NCI-H446 treated with DMSO at 0.1 percent for 48 hours (cell line): ENCODE measurements around the gene SREK1.
A peak's percentile ranks its signal among the peaks of the same experiment; 100 is the strongest.
"Not testable (repeated sequence)": the region's sequence is repeated elsewhere in the genome, so short reads cannot be mapped to it uniquely, and the experiment has no call there.

ENCODE experiments used
- DNase-seq: peaks from one replicate; lab custom pipeline; 2025; lab: John Stamatoyannopoulos, UW

SREK1 gene, protein sequence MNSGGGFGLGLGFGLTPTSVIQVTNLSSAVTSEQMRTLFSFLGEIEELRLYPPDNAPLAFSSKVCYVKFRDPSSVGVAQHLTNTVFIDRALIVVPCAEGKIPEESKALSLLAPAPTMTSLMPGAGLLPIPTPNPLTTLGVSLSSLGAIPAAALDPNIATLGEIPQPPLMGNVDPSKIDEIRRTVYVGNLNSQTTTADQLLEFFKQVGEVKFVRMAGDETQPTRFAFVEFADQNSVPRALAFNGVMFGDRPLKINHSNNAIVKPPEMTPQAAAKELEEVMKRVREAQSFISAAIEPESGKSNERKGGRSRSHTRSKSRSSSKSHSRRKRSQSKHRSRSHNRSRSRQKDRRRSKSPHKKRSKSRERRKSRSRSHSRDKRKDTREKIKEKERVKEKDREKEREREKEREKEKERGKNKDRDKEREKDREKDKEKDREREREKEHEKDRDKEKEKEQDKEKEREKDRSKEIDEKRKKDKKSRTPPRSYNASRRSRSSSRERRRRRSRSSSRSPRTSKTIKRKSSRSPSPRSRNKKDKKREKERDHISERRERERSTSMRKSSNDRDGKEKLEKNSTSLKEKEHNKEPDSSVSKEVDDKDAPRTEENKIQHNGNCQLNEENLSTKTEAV

DNA sequence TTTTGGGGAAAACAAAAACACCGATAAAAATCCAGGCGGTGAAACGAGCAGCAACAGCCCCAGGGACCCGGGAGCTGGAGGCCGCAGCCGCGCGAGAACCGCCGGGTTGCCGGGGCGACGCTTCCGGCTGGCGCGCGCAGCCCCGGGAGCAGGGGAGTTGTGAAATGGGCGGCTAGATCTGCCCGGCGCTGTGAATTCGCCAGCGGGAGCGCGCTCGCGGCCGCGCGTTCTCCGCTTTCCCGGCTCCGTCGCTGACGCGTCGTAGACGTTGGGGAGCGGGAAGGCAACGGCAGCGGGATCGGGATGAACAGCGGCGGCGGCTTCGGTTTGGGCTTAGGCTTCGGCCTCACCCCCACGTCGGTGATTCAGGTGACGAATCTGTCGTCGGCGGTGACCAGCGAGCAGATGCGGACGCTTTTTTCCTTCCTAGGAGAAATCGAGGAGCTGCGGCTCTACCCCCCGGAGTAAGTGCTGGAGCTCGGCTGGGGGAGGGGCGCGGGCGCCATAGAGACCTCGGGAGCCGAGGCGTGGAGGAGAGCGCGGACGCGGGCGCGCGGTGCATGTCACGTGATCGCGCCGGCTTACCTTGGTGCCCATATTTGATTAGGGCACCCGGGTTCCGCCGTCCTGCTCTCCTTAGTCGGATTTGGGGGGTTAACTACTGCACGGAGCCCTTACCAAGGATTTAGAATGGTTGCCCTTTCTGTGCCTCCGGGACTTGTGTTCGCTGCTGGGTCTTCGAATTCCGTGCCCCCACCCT lies at the start of gene SREK1:
Gene SREK1 (plus strand): TSS at position 227 of the 760 bp plus-strand sequence. CDS start 77 bp downstream, at position 304.
- DNase-seq: peak; percentile 86

DNA sequence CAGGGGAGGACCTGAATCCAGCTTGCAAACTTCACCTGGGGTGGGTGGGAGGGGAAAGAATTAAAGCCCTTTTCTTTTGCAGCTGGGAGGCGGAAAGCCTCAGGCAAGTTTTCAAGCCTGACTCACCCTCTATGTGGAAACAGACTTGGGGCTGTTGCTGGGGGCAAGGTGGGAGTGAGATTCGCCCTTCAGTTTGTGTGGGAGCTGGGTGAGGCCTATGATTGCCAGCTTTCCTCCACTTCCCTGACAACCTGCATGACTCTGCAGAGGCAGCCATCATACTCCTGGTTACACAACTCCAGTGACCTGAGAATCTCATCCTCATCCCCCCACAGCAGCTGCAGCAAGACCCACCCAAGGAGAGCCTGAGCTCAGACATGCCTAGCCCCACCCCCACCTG lies 43.2 kb upstream of the SREK1 start:
- no peak for DNase-seq

DNA sequence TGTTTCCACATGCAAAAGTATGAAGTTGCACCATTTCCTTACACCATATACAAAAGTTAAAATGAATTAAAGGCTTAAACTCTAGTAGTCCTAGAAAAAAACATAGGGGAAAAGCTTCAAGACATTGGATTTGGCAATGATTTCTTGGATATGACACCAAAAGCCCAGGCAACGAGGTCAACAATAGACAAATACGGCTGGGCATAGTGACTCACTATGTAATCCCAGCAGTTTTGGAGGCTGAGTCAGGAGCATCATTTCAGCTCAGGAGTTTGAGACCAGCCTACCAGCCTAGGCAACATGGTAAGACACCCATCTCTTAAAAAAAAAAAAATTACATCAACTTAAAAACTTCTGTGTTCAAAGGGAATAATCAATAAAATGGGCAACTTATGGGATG lies 30.9 kb upstream of the SREK1 start:
- peak; percentile 11 for DNase-seq

DNA sequence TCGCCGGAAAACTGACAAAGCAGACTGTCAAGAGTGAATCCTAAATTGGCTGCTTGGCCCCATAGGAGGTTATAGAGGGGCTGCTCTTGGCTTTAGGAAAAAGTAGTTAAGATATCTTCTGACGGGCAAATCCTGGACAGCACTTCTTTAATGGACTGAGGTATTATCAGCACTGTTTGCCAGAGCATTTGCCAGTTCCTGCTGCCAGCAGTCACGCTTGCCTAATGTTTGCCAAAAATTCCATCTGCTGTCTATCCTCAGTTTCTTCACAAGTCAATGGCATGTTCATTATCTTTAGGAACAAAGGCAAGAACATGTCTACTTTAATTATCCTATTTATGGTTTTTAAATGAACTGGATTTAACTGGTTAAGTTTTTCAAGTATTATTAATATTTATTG lies 25.8 kb upstream of the SREK1 start:
- DNase-seq: peak; percentile 79

DNA sequence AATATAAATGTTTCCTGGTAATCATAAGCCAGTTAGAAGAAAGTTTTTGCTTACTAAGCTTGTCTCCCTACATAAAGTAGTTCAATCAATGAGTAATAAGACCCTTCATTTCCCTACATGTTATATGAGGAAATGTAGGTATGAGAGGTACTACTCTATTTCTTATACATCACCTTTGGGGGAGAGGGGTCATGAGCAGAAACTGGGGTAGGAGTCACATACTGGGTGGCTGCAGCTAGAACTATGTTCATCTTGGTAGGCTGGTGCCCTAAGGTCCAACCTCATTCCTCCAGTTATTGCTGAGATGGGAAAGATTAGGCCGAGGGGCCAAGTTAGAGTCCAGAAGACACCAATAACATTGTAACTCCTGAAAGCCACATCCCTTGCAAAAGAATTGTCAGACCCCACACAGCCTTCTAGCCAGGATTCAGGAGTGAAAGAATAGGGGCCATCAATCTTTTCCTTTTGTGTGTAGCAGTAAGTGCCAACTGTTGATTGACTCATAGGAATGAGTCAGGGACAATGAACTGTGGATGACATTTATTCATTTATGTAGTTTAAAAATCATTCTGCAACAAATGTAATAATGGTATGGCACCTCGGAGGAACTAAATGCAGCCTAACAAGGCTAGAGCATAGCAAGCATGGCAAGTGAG lies 21.6 kb upstream of the SREK1 start:
- no peak for DNase-seq

DNA sequence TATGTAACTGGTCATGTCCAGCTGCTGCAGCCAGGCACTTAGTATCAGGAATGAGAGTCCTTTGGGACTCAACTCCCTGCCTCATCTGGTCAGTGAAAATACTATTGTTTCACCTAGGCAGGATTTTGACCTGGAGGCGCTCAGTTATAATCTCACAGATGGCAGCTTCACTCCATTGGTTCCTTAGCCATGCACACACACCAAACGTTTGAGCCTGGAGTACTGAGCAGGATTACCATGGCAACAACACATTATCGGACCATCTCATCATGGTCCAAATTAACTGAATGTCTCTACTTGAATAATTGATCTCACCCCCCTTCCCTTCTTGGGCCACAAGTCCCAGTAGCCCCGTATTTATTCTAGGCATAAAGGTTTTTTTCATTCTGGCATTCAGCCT lies 15.0 kb upstream of the SREK1 start:
- no peak for DNase-seq

DNA sequence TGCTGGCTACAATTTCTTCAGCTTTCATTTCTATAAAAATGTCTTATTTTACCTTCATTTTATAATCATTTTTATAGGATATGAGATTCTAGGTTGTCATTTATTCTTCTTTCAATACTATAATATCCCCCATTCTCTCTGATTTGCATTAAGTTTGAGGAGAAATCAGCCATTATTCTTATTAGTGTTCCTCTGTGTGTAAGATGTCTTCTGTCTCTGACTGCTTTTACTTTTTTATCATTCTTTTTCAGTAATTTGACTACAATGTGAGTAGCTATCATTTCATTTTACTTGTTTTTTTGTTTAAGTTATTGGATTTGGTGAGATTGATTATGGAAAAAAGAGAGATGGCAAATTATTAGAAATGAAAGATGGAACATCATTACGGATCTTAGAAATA lies 13.6 kb upstream of the SREK1 start:
- DNase-seq: no peak

DNA sequence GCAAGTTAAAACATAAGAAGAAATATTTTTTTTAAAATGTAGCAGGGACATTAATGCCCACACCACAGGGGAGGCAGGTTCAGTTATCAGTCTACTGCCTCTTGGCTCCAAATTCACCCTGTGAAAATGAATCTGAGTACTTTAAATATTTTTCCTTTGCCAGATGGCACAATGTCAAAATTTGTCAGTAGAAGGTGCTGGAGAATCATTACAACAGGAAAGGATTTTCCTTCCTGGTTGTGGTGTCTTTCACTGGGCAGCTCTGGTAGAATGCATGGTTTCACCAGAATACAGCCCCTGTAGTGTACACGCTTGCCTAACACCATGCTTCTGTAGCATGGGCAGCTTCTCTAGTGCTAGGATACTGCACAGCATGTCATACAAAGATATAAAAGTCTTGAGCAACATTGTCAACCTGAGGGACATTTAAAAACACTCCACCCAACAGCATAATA lies 9.7 kb upstream of the SREK1 start:
- no peak for DNase-seq

DNA sequence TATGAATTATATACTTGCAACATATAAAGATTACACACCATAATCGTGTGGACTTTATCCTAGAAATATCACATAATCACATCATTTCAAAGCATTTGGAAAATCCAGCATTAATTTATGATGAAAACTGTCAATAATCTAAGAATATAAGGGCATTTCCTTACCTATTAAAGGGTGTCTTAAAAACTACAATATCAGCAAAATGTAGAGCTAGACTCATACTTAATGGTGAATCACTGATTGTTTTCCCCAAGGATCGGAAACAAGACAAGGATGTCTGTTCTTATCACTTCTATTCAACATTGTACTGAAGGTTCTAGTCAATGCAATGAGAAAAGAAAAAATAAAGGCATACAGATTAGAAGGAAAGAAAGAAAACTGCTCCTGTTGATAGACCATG lies 8.0 kb upstream of the SREK1 start:
- no peak for DNase-seq

DNA sequence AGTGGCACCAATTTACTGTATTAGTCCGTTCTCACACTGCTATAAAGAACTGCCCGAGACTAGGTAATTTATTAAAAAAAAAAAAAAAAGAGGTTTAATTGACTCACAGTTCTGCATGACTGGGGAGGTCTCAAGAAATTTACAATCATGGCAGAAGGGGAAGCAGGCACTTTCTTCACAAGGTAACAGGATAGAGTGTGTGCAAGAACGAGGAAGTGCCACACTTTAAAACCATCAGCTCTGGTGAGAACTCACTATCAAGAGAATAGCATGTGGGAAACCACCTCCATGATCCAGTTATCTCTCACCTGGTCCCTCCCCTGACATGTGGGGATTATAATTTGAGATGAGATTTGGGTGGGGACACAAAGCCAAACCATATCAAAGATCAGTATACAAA lies 7.2 kb upstream of the SREK1 start:
- not testable (repeated sequence) for DNase-seq

DNA sequence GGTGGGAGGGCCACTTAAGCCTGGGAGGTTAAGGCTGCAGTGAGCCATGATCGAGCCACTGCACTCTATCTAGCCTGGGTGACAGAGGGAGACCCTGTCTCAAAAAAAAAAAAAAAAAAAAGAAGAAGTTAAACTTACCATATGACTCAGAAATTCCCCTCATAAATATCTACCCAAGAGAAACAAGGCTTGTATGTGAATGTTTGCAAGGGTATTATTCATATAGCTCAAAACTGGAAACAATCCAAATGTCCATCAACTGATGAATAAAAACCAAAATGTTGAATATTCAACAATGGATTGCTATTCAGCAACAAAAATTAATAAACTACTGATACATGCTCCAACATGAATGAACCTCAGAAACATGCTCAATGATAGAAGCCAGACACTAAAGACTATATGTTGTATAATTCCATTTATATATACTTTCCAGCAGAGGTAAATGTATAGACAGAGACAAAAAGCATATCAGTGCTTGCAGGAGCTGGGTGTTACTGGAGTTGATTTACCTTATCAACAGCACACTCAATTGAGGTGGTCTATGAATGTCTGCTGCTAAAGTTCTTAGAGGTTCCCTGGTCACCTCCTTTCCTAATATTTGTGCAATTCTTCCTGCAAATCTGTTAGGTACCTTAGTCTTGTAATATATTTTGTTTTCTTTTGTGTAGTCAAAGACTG lies 5.3 kb upstream of the SREK1 start:
- DNase-seq: no peak

DNA sequence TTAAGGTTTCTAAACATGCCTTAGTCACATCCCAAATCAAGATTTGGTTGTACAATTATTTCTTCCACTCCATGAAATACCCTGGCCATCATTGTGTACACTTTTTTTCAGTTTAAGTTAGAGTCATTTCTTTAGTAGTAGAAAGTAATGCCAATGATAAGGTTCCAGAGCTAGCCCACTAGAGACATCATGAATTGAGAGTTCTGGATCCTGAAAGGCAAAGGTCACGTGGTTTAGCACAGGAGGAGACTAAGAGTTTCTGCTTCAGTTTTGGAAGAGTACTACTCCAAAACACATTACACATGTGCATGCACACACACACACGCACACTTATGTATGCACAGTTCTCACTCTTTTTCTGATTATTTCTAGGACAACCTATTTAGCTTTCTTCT lies 4.8 kb upstream of the SREK1 start:
- no peak for DNase-seq

DNA sequence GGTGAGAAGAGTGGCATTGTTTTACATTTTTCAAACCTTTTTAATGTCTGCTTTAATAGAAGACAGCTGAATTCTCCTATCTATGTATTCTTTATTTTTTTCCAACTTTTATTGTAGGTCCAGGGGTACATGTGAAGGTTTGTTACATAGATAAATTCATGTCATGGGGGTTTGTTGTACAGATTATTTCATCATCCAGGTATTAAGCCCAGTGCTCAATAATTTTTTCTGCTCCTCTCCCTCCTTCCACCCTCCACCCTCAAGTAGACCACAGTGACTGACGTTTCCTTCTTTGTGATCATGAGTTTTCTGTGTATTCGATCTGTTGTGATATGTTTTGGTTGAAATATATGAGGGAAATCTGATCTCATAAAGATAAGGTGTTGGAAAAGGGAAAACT lies 1.7 kb upstream of the SREK1 start:
- DNase-seq: no peak

DNA sequence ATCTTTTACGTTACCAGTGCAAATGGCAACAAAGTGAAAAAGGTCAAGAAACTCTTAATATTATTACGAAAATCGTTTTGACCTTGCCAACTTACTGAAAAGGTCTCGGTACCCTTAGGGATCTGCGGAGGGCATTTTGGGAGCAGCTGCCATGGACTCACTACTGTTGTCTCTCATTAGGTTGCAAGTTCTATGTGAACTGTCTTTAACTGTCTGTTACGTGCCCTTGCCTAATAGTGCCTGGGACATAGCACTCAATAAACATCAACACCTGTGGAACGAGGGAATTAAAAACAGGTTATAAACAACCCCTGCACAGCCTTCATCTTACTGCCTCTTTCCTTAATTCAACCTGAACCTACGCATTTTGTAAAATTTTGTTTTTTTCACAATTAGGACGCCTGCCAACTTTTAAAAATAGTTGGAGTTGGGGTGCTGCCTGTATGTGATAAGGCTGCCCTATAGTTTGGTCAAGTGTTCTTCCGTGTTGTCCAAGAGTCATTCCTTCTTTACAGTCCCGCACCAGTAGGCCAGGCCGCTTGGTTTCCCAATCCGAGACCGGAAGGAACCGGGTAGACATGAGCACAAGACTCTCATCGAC lies 527 bp upstream of the SREK1 start:
- no peak for DNase-seq

DNA sequence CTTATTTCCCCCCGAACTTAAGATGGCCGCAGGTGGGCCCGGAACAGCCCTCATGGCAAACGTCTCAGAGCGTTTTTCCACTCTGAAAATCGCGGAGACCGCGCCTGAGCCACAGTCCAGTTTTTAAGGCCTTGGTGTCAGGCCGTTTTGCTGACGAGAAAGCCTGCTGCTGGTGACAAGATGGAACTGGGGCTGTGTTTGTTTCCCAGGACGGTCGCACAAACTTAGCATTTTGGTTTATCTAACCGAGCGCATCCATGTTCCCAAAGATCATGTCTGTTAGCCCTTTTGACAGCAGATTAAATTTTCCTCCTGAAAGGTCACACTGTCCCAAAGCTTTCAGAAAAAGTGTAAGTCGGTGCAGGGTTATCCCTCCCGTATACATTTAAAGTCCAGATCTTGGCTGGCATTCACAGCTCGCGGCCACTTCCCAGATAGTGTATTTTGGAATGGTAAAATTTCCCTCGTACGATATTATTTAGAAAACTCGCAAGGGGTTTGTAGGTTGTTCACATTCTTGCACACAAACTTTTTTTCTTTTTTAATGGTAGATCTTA lies 812 bp downstream of the SREK1 start:
- peak; percentile 64 for DNase-seq

DNA sequence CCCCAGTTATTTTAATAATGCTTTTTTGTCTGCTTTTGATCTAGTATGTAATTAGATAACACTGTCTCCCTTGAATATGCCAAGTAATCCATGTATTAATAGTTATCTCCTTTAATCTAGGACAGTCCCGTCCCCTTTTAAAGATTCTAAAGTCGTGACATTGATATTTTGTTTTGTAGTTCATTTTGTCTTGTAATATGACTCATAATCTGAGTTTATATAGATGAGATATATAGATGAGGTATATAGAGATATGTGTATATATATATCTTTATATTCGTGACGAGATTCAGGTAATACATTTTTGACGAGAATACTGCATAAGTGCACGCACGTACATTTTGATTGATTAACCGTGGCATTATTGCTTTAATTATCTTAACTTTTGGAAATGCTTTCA lies 1.6 kb downstream of the SREK1 start:
- no peak for DNase-seq

DNA sequence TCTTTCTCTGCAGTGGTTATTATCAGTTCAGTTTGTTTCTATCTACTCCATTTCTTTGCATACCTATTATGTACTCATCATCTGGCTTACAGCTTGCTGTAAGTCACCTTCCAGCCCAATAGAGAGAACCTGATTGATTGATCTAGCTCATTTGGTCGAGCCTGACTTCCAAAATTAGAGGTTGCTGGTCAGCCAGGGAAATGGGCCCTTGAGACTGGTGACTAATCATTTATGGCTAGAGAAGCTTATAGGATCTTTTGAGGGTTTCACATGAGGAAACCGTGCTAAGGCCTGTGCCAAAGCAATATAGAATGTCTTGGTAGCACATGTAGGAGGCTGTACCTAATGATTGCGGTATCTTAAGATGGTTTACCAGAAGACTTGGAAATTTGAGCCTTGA lies 5.8 kb downstream of the SREK1 start:
- DNase-seq: no peak

DNA sequence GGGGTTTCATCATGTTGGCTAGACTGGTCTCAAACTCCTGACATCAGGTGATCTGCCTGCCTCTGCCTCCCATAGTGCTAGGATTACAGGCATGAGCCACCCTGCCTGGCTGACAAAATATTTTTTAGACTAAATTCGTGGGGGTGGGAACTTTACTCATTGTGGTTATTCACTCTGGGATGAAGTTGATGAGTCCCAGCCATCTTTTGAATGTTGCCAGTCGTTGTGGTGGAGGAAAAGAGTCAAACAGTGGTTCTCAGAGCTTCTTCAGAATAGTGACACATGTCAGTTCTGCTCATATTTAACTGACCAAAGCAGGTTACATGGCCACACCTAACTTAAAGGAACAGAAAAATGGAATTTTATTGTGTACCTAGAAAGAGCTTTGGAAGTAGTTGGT lies 6.9 kb downstream of the SREK1 start:
- no peak for DNase-seq

DNA sequence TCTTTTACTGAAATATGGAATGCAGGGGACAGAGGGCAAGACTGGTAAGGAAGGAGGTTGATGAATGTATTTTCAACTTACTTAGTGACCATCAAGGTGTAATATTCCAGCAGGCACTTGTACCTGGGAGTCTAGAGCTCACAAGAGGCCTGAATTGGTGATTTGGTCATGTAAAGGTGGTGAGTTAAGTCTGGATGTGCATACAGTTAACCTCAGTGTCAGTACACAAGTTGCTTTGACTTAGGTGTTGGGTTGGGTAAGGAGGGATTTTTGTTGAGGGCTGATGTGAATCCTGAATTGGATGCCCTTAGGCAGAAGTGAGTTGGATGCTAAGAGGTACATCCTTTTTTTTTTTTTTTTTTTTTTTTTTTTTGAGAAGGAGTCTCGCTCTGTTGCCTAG lies 7.4 kb downstream of the SREK1 start:
- no peak for DNase-seq

DNA sequence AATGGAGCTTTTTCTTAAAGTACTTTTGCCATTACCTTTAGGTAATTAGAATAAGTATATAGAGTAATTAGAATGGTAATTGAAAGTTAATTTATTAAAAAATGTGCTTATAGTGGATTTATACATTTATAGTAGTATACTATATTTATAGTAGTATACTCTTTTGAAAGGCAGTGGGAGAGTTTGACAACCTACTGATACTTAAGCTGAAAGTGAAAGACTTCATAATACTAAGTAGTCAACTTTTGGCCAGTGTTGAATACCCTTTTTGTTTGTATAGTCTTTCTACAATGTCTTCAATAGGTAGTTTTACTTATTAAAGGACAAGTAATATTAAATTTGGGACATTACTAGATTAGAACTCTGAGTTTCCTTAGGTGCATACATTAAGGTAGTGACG lies 12.9 kb downstream of the SREK1 start:
- no peak for DNase-seq

DNA sequence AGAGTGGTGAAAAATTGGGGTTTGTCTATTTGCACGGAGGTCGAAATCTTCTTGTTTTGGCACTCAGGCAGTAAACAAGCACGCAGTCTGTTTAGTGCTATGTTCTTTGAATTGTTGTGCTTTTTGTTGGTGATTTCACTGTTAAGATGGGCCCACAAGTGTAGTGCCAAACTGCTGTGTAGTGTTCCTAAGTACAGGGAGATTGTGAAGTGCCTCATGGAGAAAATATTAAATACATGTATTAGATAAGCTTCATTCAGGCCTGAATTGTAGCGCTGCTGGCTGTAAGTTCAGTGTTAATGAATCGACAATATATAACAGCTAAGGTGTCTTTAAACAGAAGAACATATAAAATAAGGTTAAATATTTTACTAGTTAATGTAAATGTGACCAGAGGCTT lies 17.3 kb downstream of the SREK1 start:
- DNase-seq: no peak
